ENCODE measurements around the gene EVA1A. TPM values are rescaled to one million over a fixed set of nuclear protein-coding genes. Genes with fewer than 3 reads are reported as not detected.

EVA1A gene
- total and polyA plus RNA-seq, 2 of the 8 experiments (the other 6 are each of a cell fraction or from before 2014, with no cell fraction given), result 2.4 to 4.3 TPM

DNA sequence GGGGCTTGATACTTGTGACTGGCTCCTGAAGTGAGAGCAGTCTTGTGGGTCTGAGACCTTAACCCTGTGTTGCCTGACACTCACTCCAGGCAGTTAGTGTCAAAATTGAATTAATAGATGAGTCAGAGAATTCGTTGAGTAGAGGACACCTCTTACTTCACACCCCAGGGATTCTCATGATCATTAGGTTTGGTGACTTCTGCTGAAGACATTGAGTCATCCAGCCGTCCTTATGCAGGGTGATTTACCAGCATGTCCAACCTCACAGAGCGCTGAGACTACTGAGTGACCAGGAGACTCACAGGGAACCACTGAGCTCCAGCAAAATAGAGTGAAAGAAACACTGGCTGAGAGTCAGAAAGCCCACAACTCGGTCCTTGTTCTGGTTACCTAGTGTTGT is 36.0 kb upstream of the EVA1A start:
- no peak overlapping the region for H2AK5ac ChIP-seq (ENCODE audit: low read depth, low read length)
- ChIA-PET POLR2A (ENCODE audit: partially characterized antibody) (no interaction called here), CTCF (ENCODE audit: partially characterized antibody) (interaction anchor here (0.8 to 2.6 kb wide), 5 partner anchors 12 to 146 kb away, joined by 3 to 17 read pairs (median 3); no protein-coding TSS in a partner anchor)

More for the DNA sequence above, 36.0 kb upstream of the EVA1A start:
- no peak for DNase-seq (ENCODE audit: low read depth in 1 of 2, low spot score in 2 of 2)
- H4K91ac ChIP-seq (replicated peaks; ENCODE audit: insufficient read length, low read length), result no peak overlapping the region
- H2AFZ ChIP-seq (ENCODE audit: low read length), result no peak overlapping the region
- H3K4me2 ChIP-seq (ENCODE audit: insufficient read depth in 1 of 2, low read depth in 2 of 2, low read length in 2 of 2), result no peak overlapping the region
- no peak overlapping the region for H3K14ac ChIP-seq (ENCODE audit: insufficient read length)
- H3K4me1 ChIP-seq (replicated peaks in 1 of 4; ENCODE audit: control insufficient read depth in 3 of 4, insufficient read depth in 4 of 4, low read length in 3 of 4), result no peaks in the 10 kb centered on the region
- no peak overlapping the region for H3K9ac ChIP-seq (replicated peaks in 1 of 4; ENCODE audit: extremely low read depth in 1 of 4, low read depth in 3 of 4, low read length in 3 of 4)
- H2BK15ac ChIP-seq (ENCODE audit: low read length), result no peak overlapping the region
- 92% methylated on average over 4 of the region's 4 CpGs; no CpG with 5 or more reads in 1 of the 2 experiments for WGBS, 2 experiments (ENCODE audit: extremely low coverage in 1 of 2, insufficient coverage in 1 of 2, insufficient read length in 1 of 2, insufficient replicate concordance in 2 of 2, low coverage in 1 of 2, low lambda C conversion rate in 2 of 2, missing lambda C conversion rate in 1 of 2)
- TF ChIP-seq SRF (IDR thresholded peaks at IDR 0.05; ENCODE audit: low read depth, low read length) (no peak), NRF1 (IDR thresholded peaks at IDR 0.05; ENCODE audit: low read depth, low read length) (no peak), CTBP2 (IDR thresholded peaks at IDR 0.05; ENCODE audit: borderline replicate concordance, insufficient read depth, insufficient read length, low read length) (no peak), ATF3 (IDR thresholded peaks at IDR 0.05; ENCODE audit: insufficient read depth, low read depth, low read length) (no peak), TAF1 (IDR thresholded peaks at IDR 0.05; ENCODE audit: low read depth, low read length) (no peak), E2F6 (IDR thresholded peaks at IDR 0.05) (no peak), KDM1A (IDR thresholded peaks at IDR 0.05; ENCODE audit: borderline replicate concordance, low read length) (no peak)
- TF ChIP-seq, protein P1, sequence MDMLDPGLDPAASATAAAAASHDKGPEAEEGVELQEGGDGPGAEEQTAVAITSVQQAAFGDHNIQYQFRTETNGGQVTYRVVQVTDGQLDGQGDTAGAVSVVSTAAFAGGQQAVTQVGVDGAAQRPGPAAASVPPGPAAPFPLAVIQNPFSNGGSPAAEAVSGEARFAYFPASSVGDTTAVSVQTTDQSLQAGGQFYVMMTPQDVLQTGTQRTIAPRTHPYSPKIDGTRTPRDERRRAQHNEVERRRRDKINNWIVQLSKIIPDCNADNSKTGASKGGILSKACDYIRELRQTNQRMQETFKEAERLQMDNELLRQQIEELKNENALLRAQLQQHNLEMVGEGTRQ (IDR thresholded peaks at IDR 0.05; ENCODE audit: low read length), result no peak
- H3K23me2 ChIP-seq (ENCODE audit: low read depth, low read length), result no peaks in the 10 kb centered on the region
- no peaks in the 10 kb centered on the region for H4K20me1 ChIP-seq (replicated peaks in 1 of 2; ENCODE audit: control insufficient read depth in 1 of 2, insufficient read depth in 2 of 2, low read length in 2 of 2)
- H4K5ac ChIP-seq (ENCODE audit: insufficient read length, low read depth, low read length), result no peak overlapping the region
- no peak overlapping the region for H3K27ac ChIP-seq (ENCODE audit: low read depth, low read length)
- H4K8ac ChIP-seq (ENCODE audit: extremely low read depth, insufficient read depth, low read length), result no peak overlapping the region
- H2BK5ac ChIP-seq (ENCODE audit: low read depth, low read length), result no peak overlapping the region
- H3K79me1 ChIP-seq (ENCODE audit: low read depth, low read length), result no peaks in the 10 kb centered on the region
- no peaks in the 10 kb centered on the region for H3K79me2 ChIP-seq (ENCODE audit: control insufficient read depth in 1 of 2, insufficient read depth in 2 of 2, low read length in 2 of 2)
- H2BK12ac ChIP-seq (ENCODE audit: low read depth, low read length), result no peak overlapping the region
- no peak for FAIRE-seq
- H3K9me3 ChIP-seq (ENCODE audit: insufficient read depth in 2 of 2, low read depth in 1 of 2, low read length in 1 of 2), result no peaks in the 10 kb centered on the region
- no peak overlapping the region for H3K56ac ChIP-seq (replicated peaks; ENCODE audit: insufficient read length, low read depth, low read length)
- H2BK120ac ChIP-seq (replicated peaks; ENCODE audit: low read depth, low read length), result no peak overlapping the region
- no peak overlapping the region for H3K4ac ChIP-seq (replicated peaks; ENCODE audit: insufficient read length, low read depth, low read length)
- H3K27me3 ChIP-seq (replicated peaks in 1 of 4; ENCODE audit: control insufficient read depth in 3 of 4, extremely low read depth in 1 of 4, insufficient read depth in 3 of 4, low read length in 3 of 4), result no peaks in the 10 kb centered on the region
- H2BK20ac ChIP-seq (ENCODE audit: low read length), result no peak overlapping the region
- H3K36me3 ChIP-seq (ENCODE audit: control insufficient read depth in 2 of 4, insufficient read depth in 4 of 4, low read length in 3 of 4), result no peaks in the 10 kb centered on the region
- no peak overlapping the region for H3K4me3 ChIP-seq (ENCODE audit: extremely low read depth in 1 of 4, insufficient read depth in 2 of 4, low read depth in 3 of 4, low read length in 4 of 4)
- H3K18ac ChIP-seq (ENCODE audit: extremely low read depth, low read length), result no peak overlapping the region
- H3K23ac ChIP-seq (ENCODE audit: insufficient read length), result no peak overlapping the region

Measured in H1 (cell line).